SK-N-MC (cell line): ENCODE measurements around the gene MYO5B.

Experiments
- EZH2 ChIP-seq: fragments of 200-600 bp; sonication (generic); IDR thresholded peaks from one replicate; pipeline ENCODE4 v1.6.1; 2017; ENCODE audit warnings: antibody characterized with exemption
- POLR2AphosphoS5 ChIP-seq: IDR thresholded peaks from 2 replicates; pipeline ENCODE4 v1.6.1; 2012; ENCODE audit warnings: mild to moderate bottlenecking, low read depth, low read length, borderline replicate concordance

DNA sequence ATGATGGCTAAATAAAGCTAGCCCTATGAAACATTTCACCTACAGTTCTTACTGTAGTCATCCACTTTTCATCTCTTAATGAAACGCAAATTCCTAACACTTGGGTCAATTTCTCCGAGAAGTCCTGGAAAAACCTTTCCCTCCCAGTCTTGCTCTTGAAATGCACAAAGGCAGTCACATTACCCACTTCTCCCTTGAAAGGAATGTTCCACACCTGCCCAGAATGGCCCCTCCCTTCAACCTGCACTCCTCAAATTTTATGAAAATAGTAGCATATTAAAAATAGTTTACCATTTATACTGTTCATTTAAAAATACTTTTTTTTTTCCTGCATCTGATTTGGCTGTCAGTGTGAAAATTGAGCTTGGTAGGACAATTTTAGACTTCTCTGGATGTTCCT is 316.9 kb downstream of the MYO5B start:
- TF ChIP-seq EZH2 (no peak), POLR2AphosphoS5 (no peak)
